A673 (cell line): ENCODE data around the gene TMEM72.

Experiments used
- EZH2 ChIP-seq: fragments of 200-600 bp; sonication (generic); IDR thresholded peaks from 2 replicates; pipeline ENCODE4 v1.6.1; 2017; ENCODE audit warnings: borderline replicate concordance, low read depth, mild to moderate bottlenecking, mixed read lengths, antibody characterized with exemption, low read length; ENCODE audit not compliant: poor library complexity, severe bottlenecking
- TF ChIP-seq, protein P1 (sequence below): fragments of 300-800, 200-600 bp; sonication (generic); conservative IDR thresholded peaks from 2 replicates; pipeline ENCODE4 v1.5.1; 2017; ENCODE audit warnings: low read depth, mild to moderate bottlenecking, antibody characterized with exemption, low read length, moderate library complexity, mixed read lengths

GRCh38 chr10:44978213-44978569 is 67.1 kb downstream of the TMEM72 start:
- TF ChIP-seq, protein P1, sequence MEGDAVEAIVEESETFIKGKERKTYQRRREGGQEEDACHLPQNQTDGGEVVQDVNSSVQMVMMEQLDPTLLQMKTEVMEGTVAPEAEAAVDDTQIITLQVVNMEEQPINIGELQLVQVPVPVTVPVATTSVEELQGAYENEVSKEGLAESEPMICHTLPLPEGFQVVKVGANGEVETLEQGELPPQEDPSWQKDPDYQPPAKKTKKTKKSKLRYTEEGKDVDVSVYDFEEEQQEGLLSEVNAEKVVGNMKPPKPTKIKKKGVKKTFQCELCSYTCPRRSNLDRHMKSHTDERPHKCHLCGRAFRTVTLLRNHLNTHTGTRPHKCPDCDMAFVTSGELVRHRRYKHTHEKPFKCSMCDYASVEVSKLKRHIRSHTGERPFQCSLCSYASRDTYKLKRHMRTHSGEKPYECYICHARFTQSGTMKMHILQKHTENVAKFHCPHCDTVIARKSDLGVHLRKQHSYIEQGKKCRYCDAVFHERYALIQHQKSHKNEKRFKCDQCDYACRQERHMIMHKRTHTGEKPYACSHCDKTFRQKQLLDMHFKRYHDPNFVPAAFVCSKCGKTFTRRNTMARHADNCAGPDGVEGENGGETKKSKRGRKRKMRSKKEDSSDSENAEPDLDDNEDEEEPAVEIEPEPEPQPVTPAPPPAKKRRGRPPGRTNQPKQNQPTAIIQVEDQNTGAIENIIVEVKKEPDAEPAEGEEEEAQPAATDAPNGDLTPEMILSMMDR: no peak
- no peak for TF ChIP-seq EZH2
